HG03045 (cell line): ENCODE results near the gene UBAC2.
A peak's percentile ranks its signal among the peaks of the same experiment; 100 is the strongest.

Source experiments
- ATAC-seq: cut with Tn5 transposase; IDR thresholded peaks from one replicate; pipeline ENCODE4 v1.9.1; 2021; ENCODE audit warnings: mild to moderate bottlenecking, moderate library complexity; ENCODE audit not compliant: unreplicated experiment

The UBAC2 gene

DNA sequence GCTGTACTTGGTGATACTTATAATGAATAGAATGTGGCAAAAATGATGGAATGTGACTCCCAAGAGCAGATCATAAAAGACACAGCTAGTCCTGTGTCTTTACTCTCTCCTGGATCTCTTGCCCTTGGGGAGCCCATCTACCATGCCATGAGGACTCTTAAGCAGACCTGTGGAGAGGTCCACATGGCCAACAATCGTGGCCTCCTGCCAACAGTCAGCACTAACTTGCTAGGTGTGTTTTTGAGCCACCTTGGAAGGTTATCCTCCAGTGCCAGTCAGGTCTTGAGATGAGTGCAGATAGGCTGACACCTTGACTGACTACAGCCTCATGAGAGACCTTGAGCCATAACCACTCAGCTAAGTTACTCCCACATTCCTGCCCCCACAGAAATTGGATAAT is 128.8 kb downstream of the UBAC2 start:
- no peak for ATAC-seq

- ATAC-seq: no peak
Measured at GRCh38 chr13:99330942-99331341, 130.3 kb downstream of the UBAC2 start.

DNA sequence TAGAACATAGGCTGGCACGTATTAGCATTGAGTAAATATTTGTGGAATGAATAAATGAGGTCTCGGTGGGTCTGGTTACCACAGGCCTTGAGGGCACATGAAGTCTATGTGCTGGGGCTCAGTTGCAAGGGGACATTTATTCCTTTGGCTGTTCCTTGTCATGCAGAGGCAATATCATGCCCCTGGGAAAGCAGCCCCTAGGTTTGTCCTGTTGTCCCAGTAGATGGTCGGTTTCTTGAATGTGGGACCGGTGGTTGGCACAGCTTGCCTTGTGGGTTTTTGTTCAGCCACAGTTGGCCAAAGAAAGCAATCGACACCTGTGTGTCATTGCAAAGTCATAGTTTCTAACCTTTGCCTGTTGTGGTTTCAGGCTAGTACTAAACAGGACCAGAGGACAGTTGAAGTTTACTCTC is 131.2 kb downstream of the UBAC2 start:
- peak; percentile 96 for ATAC-seq

DNA sequence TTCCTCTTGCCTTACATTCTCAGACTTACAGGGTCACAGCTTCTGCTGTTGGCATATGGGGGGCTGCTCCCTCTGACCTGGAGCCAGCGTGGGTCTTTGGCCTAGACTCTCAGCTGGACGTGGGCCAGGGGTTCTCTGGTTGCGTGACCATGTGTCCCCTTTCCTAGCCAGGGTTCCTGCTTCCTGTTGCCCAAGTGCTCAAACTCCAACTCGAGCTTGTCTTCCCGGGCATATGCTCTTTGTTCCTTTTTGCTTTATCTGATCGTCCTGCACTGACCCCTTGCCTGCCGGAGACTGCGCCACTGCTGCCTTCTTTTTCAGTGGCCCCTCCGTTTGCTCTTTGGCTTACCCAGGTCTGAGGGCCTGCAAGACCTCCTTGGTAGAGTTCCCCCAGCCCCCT is 131.8 kb downstream of the UBAC2 start:
- peak; percentile 7 for ATAC-seq

- no peak for ATAC-seq
Measured at GRCh38 chr13:99334221-99334620, 133.6 kb downstream of the UBAC2 start.

GRCh38 chr13:99335087-99335486 is 134.4 kb downstream of the UBAC2 start:
- no peak for ATAC-seq

- no peak for ATAC-seq
Measured at GRCh38 chr13:99335603-99336002, 134.9 kb downstream of the UBAC2 start.

DNA sequence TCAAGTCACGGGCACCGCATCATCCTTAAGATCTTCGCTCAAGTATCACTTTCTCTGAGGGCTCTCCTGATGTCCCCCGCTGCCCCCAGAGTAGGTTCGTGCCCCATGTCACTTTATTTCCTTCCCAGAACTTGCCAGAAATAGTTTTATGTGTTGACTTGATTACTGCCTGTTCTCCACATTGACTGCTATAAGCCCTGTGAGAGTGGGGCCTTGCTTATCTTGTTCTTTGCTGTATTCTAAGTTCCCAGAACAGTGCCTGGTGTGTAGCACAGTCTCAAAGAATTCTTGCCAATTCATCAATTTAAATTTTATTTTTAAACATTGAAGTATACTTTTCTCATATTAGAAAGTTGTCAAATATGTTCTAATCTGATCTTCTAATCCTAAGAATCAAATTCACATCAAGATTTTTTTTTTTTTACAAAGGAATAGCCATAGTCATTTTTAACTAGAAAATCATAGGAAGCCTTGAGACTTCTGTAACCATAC is 138.6 kb downstream of the UBAC2 start:
- ATAC-seq: no peak

DNA sequence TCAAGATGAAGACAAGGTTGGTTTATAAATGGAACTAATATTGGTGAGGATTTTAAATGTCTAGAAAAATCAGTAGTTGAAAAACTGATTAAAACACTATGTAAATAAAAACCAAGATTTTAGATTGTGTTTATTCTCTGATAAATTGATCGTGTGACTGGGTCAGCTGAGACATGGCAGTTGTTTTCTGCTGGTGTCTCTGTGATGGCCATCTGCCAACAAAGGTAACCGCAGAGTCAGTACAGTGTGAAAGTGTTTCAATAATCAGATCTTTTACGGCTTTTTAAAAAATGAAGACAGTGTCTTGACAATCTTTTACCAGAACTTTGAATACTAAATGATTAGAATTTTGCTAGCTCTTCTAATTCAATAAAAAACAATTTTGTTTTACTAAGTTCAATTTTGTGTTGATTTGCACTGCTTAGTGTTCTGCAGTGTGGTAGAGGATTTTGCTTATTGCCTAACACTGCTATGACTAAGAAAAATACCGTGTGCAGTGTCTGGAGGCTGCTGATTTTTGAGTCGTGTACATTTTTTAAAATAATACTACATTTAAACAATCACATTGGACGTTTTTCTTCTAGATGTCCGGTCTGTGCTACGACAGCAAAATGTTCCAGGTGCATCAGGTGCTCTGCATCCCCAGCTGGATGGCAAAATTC is 139.2 kb downstream of the UBAC2 start:
- no peak for ATAC-seq

GRCh38 chr13:99340638-99341037 is 140.0 kb downstream of the UBAC2 start:
- ATAC-seq: no peak

DNA sequence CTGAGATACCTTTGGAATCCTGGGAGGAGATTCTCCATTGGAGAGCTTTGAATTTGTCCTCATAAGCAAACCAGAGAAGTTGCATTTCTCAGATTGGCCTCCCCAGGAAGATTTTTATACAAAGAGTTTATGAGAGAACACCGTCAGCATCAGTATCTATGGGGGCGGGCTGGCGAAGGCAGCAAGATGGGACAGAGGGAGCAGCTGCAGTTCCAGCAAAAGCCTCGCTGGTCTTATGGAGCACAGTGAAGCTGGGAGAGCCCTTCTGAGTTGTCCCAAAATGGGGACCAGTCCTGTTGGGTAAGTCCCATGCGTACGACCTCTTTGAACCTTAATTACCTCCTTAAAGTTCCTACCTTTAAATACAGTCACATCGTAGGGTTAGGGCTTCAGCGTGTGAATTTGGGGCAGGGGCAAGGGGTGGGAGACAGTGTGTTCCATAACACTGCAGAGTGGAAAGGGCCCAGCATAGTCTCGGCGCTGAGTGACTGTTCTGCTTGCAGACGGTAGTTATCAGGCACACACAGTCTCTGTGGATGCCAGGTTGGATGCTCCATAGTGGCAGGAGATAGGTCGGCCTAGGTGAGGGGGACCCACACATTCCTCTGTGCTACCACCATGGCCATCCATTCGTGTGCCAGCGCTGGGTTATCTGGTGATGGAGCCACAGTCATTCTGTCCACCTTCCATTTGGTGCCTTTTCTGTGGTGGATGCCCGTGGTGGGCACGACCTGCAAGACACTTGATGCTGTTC is 141.5 kb downstream of the UBAC2 start:
- no peak for ATAC-seq

- no peak for ATAC-seq
Measured at GRCh38 chr13:99342723-99343315, 142.2 kb downstream of the UBAC2 start.

DNA sequence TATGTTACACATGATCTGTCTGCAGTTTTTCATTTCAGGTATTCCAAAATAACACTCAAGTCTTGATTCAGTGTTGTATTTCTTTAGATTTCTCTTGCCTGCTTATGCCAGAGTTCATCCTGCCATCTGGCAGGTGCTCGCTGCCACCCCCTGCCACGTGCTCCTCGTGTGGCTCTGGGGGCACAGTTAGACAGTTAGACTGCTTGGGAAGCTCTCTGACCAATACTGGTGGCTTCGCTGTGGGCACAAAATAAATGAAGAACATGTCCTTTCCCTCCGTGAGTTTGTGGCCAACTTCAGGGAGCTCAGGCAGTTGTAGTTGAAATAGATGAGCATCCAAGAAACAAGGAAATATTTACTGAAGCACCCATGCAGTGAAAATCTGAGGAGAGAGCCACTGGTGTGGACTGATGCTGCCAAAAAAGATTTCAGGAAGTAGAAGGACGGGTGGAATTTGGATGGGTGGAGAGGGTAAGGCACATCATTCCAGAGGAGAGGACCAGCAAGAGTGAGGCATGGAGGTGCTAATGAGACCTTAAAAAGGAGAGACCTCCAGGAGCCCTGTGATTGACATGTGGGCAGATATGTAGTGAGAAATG is 144.1 kb downstream of the UBAC2 start:
- ATAC-seq: no peak

GRCh38 chr13:99345345-99345744 is 144.7 kb downstream of the UBAC2 start:
- ATAC-seq: no peak

DNA sequence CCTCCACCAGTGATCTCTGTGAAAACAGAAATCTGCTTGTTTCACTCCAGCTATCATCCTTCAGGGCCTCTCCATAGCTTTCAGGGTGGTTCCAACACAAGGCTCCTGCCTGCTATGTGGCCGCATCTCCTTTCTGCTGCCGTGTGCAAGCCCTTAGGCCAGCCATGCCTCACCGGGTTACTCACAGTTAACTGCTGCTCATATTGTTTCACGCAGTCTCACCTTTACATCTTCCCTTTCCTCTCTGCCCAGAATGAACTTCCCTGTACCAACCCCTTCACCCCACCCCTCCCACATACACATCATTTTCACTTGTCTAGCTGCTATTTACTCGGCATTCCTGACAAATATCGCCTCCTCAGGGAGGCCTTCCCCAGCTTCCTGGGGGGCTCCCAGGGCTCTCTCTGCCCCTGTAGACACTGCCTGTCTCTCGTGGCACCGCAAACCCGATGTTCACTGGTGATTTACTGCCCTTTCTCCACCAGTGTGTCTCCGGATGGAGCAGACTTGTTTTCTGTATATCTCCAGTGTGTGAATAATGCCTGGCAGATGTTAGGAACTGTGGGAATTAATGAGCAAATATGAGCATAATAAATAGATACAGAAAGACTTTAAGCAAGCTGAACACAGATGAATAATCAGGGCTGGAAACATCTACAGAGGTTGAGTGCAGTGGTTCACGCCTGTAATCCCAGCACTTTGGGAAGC is 145.8 kb downstream of the UBAC2 start:
- no peak for ATAC-seq

DNA sequence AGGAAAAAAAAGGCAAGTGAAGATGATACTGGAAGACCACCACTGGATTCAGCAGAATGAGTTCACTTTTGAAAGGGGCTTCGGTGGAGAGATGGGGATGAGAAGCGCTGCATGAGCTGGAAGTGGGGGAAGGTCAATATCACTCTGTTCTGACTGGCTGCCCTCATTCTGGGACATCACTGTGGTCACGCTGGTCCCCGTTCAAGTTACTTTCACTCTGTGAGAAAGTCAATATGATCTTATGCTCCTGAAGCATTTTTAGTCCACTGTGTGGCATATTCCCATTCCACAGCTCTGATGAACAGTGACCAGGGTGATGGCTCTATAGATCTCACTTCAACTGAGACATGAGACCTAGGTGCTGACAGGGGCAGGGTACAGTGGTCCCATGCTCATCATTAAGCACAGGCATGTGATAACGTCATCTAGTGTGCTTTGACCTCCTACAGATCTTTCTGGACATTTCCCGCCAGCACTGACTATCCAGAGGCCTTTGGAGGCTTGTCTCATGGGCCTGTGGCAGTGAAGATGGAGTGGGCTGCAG is 146.8 kb downstream of the UBAC2 start:
- peak; percentile 14 for ATAC-seq

- peak; percentile 79 for ATAC-seq
Measured at GRCh38 chr13:99347911-99348451, 147.3 kb downstream of the UBAC2 start.

DNA sequence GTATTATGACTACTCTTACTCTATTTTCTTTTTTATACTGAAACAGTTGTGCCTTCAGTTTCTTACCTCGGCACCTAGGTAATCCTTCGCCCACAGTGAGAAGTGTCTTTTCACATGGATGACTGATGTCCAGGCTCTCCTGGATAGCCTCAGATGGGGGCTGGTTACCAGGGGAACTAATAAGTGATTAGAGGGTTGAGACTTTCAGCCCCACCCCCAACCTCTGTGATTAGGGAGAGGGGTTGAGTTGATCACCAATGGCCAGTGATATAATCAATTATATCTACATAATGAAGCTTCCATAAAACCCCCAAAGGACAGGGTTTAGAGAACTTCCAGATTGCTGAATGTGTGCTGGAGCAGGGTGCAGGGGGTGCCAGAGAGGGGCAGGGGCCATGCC is 149.5 kb downstream of the UBAC2 start:
- ATAC-seq: no peak

DNA sequence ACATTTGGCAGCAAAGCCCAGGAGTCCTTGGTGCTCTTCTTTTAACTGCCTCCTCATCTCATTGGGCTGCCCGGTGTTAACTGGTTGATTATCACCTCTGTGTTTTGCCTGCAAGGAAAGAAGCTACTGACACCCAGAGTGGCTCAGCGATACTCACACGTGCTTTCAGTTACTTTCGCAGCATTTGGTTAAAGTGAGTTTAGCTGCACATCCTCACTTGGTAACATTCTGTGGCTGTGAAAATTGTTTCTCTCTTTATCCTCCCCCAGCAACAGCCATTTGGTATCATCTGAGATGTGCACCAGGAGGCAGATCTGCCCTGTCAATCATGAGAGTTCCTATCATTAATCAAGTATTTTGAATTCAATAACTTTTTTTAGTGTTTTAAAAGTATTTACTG is 151.1 kb downstream of the UBAC2 start:
- ATAC-seq: no peak
